HepG2 (cell line): ENCODE data around the gene CACNG1. TPM values are rescaled to one million over a fixed set of nuclear protein-coding genes. Genes with fewer than 3 reads are reported as not detected.

Experiments used
- ATAC-seq: fragments of 200-7000 bp; cut with Tn5 transposase; 3 replicates; pipeline ENCODE4 v1.9.1; 2020; ENCODE audit warnings: mild to moderate bottlenecking, moderate library complexity
- BruUV-seq: library from RNA; stranded (reverse); fragments of 400-500 nt; replicated peaks from 2 replicates; lab custom pipeline; 2021; lab: Mats Ljungman, UMichigan
- CTCF ChIA-PET: fragments of 300-600 bp; formaldehyde crosslinking; extraction: SDS; loops from one replicate; lab custom pipeline; 2021; ENCODE audit warnings: low total read pairs, inconsistent platforms, low intra/inter-chr PET ratio; lab: Yijun Ruan, JAX
- POLR2A ChIA-PET: fragments of 350-600 bp; sonication (Branson Sonifier 250); formaldehyde crosslinking; loops from one replicate; lab custom pipeline; 2020; ENCODE audit warnings: antibody characterized with exemption, inconsistent platforms; lab: Yijun Ruan, JAX
- DNase-seq: peaks from one replicate; pipeline ENCODE4 v3.0.0-alpha.2; 2015; ENCODE audit warnings: low spot score
- FAIRE-seq: peaks from 3 replicates; lab custom pipeline; 2011; peaks lifted over from hg19 to GRCh38; lab: Jason Lieb, UNC
- H2AFZ ChIP-seq: one replicate; pipeline ENCODE4 v1.6.1; 2011; ENCODE audit warnings: low read length, inconsistent platforms
- H3K27ac ChIP-seq: fragments of 300-600 bp; 3 replicates; pipeline ENCODE4 v1.8.0; 2011; ENCODE audit warnings: mixed run types, mild to moderate bottlenecking, mixed read lengths, low read length, inconsistent platforms; ENCODE audit not compliant: insufficient read depth; ENCODE audit errors: extremely low read length
- H3K27me3 ChIP-seq, 2 experiments: fragments of 200-600 bp in 1 of 2; 2 replicates in 1 of 2; 3 replicates in 1 of 2; pipeline versions ENCODE4 v1.6.0 to v1.8.0; 2011; ENCODE audit warnings: low read length in 2 of 2, mild to moderate bottlenecking in 2 of 2, moderate library complexity in 2 of 2, inconsistent platforms in 1 of 2; ENCODE audit not compliant: insufficient read depth in 2 of 2, control insufficient read depth in 1 of 2
- H3K36me3 ChIP-seq, 2 experiments: fragments of 200-600 bp in 1 of 2; replicated peaks in 1 of 2; 2 replicates in 1 of 2; 3 replicates in 1 of 2; pipeline versions ENCODE4 v1.5.1 to v1.8.0; 2011; ENCODE audit warnings: low read length in 2 of 2, inconsistent platforms in 1 of 2; ENCODE audit not compliant: insufficient read depth in 2 of 2, control insufficient read depth in 1 of 2
- H3K4me1 ChIP-seq: 2 replicates; pipeline ENCODE4 v1.5.1; 2012; ENCODE audit warnings: low read length, inconsistent platforms; ENCODE audit not compliant: insufficient read depth
- H3K4me2 ChIP-seq: 2 replicates; pipeline ENCODE4 v1.6.0; 2011; ENCODE audit warnings: low read depth, low read length, inconsistent platforms
- H3K4me3 ChIP-seq, 3 experiments: fragments of 200-600 bp in 1 of 3; sonication (generic), shearing (Covaris generic) in 1 of 3; replicated peaks in 1 of 3; 2 replicates each; pipeline ENCODE4 v1.5.1; 2011 to 2016; ENCODE audit warnings: low read length in 3 of 3, inconsistent platforms in 2 of 3, low read depth in 2 of 3, mild to moderate bottlenecking in 2 of 3, control low read depth in 1 of 3, mixed read lengths in 1 of 3; ENCODE audit not compliant: insufficient read depth in 1 of 3
- H3K79me2 ChIP-seq: one replicate; pipeline ENCODE4 v1.6.1; 2011; ENCODE audit warnings: low read length, inconsistent platforms; ENCODE audit not compliant: insufficient read depth
- H3K9ac ChIP-seq: 2 replicates; pipeline ENCODE4 v1.6.0; 2011; ENCODE audit warnings: mild to moderate bottlenecking, low read depth, low read length, inconsistent platforms; ENCODE audit not compliant: insufficient read depth
- H3K9me3 ChIP-seq: 2 replicates; pipeline ENCODE4 v1.5.1; 2012; ENCODE audit warnings: mild to moderate bottlenecking, low read length
- H4K20me1 ChIP-seq: 2 replicates; pipeline ENCODE4 v1.6.0; 2011; ENCODE audit warnings: inconsistent platforms, mild to moderate bottlenecking, low read length, moderate library complexity; ENCODE audit not compliant: insufficient read depth
- E2F5 ChIP-seq: sonication (generic); formaldehyde crosslinking; conservative IDR thresholded peaks from 2 replicates; pipeline ENCODE4 v1.4.0; 2020; ENCODE audit warnings: missing genetic modification reagents
- HMG20A ChIP-seq: IDR thresholded peaks from 2 replicates; pipeline ENCODE4 v1.6.1; 2016; ENCODE audit warnings: borderline replicate concordance
- HNRNPK ChIP-seq: fragments of 200-400 bp; formaldehyde crosslinking; IDR thresholded peaks from 2 replicates; pipeline ENCODE4 v1.6.1; 2018; ENCODE audit warnings: low read length, low read depth, moderate library complexity, mild to moderate bottlenecking; ENCODE audit not compliant: poor library complexity, severe bottlenecking
- HOXA3 ChIP-seq: sonication (generic); formaldehyde crosslinking; IDR thresholded peaks from 2 replicates; pipeline ENCODE4 v1.5.0; 2020; ENCODE audit warnings: missing genetic modification reagents
- MED8 ChIP-seq: sonication (generic); formaldehyde crosslinking; IDR thresholded peaks from 2 replicates; pipeline ENCODE4 v1.8.1; 2023; ENCODE audit warnings: mild to moderate bottlenecking, missing genetic modification reagents; ENCODE audit not compliant: insufficient replicate concordance
- PCBP1 ChIP-seq: fragments of 200-400 bp; formaldehyde crosslinking; IDR thresholded peaks from 2 replicates; pipeline ENCODE4 v1.6.1; 2017; ENCODE audit warnings: mild to moderate bottlenecking, low read depth, low read length, borderline replicate concordance
- STAT6 ChIP-seq: sonication (generic); formaldehyde crosslinking; IDR thresholded peaks from 2 replicates; pipeline ENCODE4 v1.4.0; 2020; ENCODE audit warnings: missing genetic modification reagents, mild to moderate bottlenecking, borderline replicate concordance
- TSC22D2 ChIP-seq: sonication (generic); formaldehyde crosslinking; IDR thresholded peaks from 2 replicates; pipeline ENCODE4 v1.5.1; 2020; ENCODE audit warnings: missing genetic modification reagents, mild to moderate bottlenecking, borderline replicate concordance
- ZNF326 ChIP-seq: sonication (generic); formaldehyde crosslinking; IDR thresholded peaks from 2 replicates; pipeline ENCODE4 v1.4.0; 2020; ENCODE audit warnings: missing genetic modification reagents, borderline replicate concordance
- ZNF577 ChIP-seq: sonication (generic); formaldehyde crosslinking; IDR thresholded peaks from 2 replicates; pipeline ENCODE4 v1.4.0; 2020; ENCODE audit warnings: mild to moderate bottlenecking, low read depth, missing genetic modification reagents, borderline replicate concordance
- ZNF891 ChIP-seq: sonication (generic); formaldehyde crosslinking; IDR thresholded peaks from 2 replicates; pipeline ENCODE4 v1.5.0; 2020; ENCODE audit warnings: mild to moderate bottlenecking, missing genetic modification reagents
- in situ Hi-C: cut with HindIII; loops from 2 replicates; pipeline ENCODE4 v1.10.0; 2017; ENCODE audit warnings: low pct_unique_long_range_greater_than_20kb; ENCODE audit not compliant: extremely low pct_ligation_motif_present
- intact Hi-C: fragments of 100-400 bp; cut with micrococcal nuclease; formaldehyde crosslinking; loops from one replicate; pipeline ENCODE4 v1.10.0; 2022; ENCODE audit not compliant: unreplicated experiment
- polyA plus RNA-seq, 8 experiments: library from polyadenylated mRNA; depleted of rRNA in 3 of 8; stranded (reverse) in 7 of 8; unstranded in 1 of 8; fragments of >200 nt; fragmentation: Illumina TruSeq in 4 of 8; extraction: Trizol in 4 of 8; gene quantifications; 2 replicates each; pipeline versions ENCODE4 v1.2.1 to v1.2.3, GENCODE V29; 2011 to 2016; ENCODE audit warnings: low read depth in 4 of 8, missing spikeins in 1 of 8, mixed read lengths in 1 of 8; ENCODE audit not compliant: insufficient read depth in 1 of 8
- total RNA-seq, 5 experiments: library from RNA; depleted of rRNA; stranded (reverse); fragments of >200 nt; fragmentation: Illumina TruSeq; extraction: Trizol; gene quantifications; 2 replicates each; pipeline ENCODE4 v1.2.3, GENCODE V29; 2016; ENCODE audit warnings: low read depth in 1 of 5

CACNG1 gene
- total and polyA plus RNA-seq, 2 of the 13 experiments (the other 11 are each of a cell fraction or from before 2014, with no cell fraction given) = not detected

- no peaks in the 10 kb centered on the region for H3K4me1 ChIP-seq
- no peaks in the 10 kb centered on the region for H3K27me3 ChIP-seq
- FAIRE-seq (no peak), DNase-seq (no peak)
- POLR2A ChIA-PET = no interaction called here
- H3K27ac ChIP-seq = no peak overlapping the region
- intact Hi-C loops = no loop called here
- peaks cover 9% of the 10 kb centered on the region for H3K79me2 ChIP-seq
- H3K36me3 ChIP-seq = peaks cover 21 to 57% of the 10 kb centered on the region in 2 experiments
- no peak overlapping the region for H3K4me3 ChIP-seq
- BruUV-seq = no TSS peak
- H4K20me1 ChIP-seq = peaks cover 14% of the 10 kb centered on the region; the same call in 1 of the 2 replicates
- H3K9ac ChIP-seq = no peak overlapping the region
- no peaks in the 10 kb centered on the region for H3K9me3 ChIP-seq
- TF ChIP-seq MED8 (CRISPR knock-in tag) (no peak), ZNF577 (no peak), STAT6 (CRISPR knock-in tag) (no peak), HMG20A (CRISPR knock-in tag) (no peak), HNRNPK (no peak), ZNF891 (CRISPR knock-in tag) (no peak), PCBP1 (no peak), HOXA3 (no peak), ZNF326 (no peak), TSC22D2 (no peak), E2F5 (no peak)
- TF ChIP-seq, all 625 proteins: peak for 0
- no peak overlapping the region for H2AFZ ChIP-seq
- H3K4me2 ChIP-seq = no peak overlapping the region
- CTCF ChIA-PET = no interaction called here
- ATAC-seq = no peak
- in situ Hi-C loops = no loop called here
These were observed 60.9 kb downstream of the CACNG1 start for GRCh38 chr17:67105213-67105612.

Other genes with a start within 250 kb of the CACNG1 start
- gene CACNG5, start 209.4 kb upstream of the CACNG1 start, total RNA-seq (2016; rRNA removed; fragmentation: Illumina TruSeq; extraction: Trizol) = not detected in 2 replicates
- not detected in 2 replicates for gene CACNG5, start 209.4 kb upstream of the CACNG1 start, polyA plus RNA-seq (2011; rRNA removed)
- 0.09 and 0.11 TPM in 2 replicates for gene CACNG4, start 79.8 kb upstream of the CACNG1 start, total RNA-seq (2016; rRNA removed; fragmentation: Illumina TruSeq; extraction: Trizol)
- 0.09 and 0.17 TPM in 2 replicates for gene CACNG4, start 79.8 kb upstream of the CACNG1 start, polyA plus RNA-seq (2011; rRNA removed)
- gene HELZ, start 200.6 kb downstream of the CACNG1 start, total RNA-seq (2016; rRNA removed; fragmentation: Illumina TruSeq; extraction: Trizol) = 52.4 and 93.1 TPM in 2 replicates
- gene HELZ, start 200.6 kb downstream of the CACNG1 start, polyA plus RNA-seq (2011; rRNA removed) = 27.8 and 35.3 TPM in 2 replicates